DOHH2 (cell line): ENCODE results near the gene PRODH.

Experiments used
- CTCF ChIP-seq: fragments of 200-600 bp; sonication (generic); IDR thresholded peaks from one replicate; pipeline ENCODE4 v1.5.1; 2014; ENCODE audit warnings: antibody characterized with exemption, mild to moderate bottlenecking, low read depth, low read length; ENCODE audit not compliant: poor library complexity, severe bottlenecking
- EZH2phosphoT487 ChIP-seq: fragments of 200-600 bp; sonication (generic); IDR thresholded peaks from 2 replicates; pipeline ENCODE4 v1.6.1; 2017; ENCODE audit warnings: borderline replicate concordance, mild to moderate bottlenecking, antibody characterized with exemption, low read length, moderate library complexity, mixed read lengths

DNA sequence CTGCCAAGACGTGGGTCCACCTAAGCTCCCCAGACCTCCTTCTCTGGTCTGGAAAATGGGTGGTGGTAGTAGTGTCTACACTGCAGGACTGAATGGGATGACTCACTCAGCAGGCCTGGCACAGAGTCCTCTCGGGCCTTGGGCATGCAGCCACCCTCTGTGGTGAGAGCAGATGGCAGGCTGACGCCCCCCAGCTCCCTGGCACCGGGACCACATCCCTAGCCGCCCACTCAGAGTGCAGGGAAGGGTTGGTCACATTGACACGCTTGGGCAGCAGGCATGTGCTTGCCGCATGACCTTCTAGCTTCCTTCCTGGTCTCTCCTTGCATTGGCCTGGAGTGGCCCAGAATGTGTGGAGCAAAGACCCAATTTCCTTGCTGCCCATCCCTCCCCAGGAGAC, 30.7 kb upstream of the PRODH start:
- no peak for TF ChIP-seq CTCF
- TF ChIP-seq EZH2phosphoT487: no peak
